ENCODE results near the gene ZDHHC8.

The ZDHHC8 gene

GRCh38 chr22:20096574-20097420, 34.8 kb upstream of the ZDHHC8 start:
- DNase-seq (ENCODE audit: low spot score) = no peak

GRCh38 chr22:20099099-20099711, 32.4 kb upstream of the ZDHHC8 start:
- DNase-seq (ENCODE audit: low spot score) = no peak

GRCh38 chr22:20101638-20102037, 30.0 kb upstream of the ZDHHC8 start:
- no peak for DNase-seq (ENCODE audit: low spot score)

- DNase-seq (ENCODE audit: low spot score) = no peak
Measured at GRCh38 chr22:20102203-20102780, 29.3 kb upstream of the ZDHHC8 start.

GRCh38 chr22:20105456-20106204, 26.0 kb upstream of the ZDHHC8 start:
- DNase-seq (ENCODE audit: low spot score) = no peak

- DNase-seq (ENCODE audit: low spot score) = no peak
Measured at GRCh38 chr22:20106205-20106848, 25.3 kb upstream of the ZDHHC8 start.

GRCh38 chr22:20106849-20107237, 24.8 kb upstream of the ZDHHC8 start:
- DNase-seq (ENCODE audit: low spot score) = no peak

- DNase-seq (ENCODE audit: low spot score) = no peak
Measured at GRCh38 chr22:20107471-20107901, 24.1 kb upstream of the ZDHHC8 start.

GRCh38 chr22:20107951-20108756, 23.4 kb upstream of the ZDHHC8 start:
- DNase-seq (ENCODE audit: low spot score) = no peak

GRCh38 chr22:20108757-20109230, 22.8 kb upstream of the ZDHHC8 start:
- DNase-seq (ENCODE audit: low spot score) = no peak

- no peak for DNase-seq (ENCODE audit: low spot score)
Measured at GRCh38 chr22:20109411-20110358, 21.9 kb upstream of the ZDHHC8 start.

GRCh38 chr22:20110359-20110985, 21.1 kb upstream of the ZDHHC8 start:
- no peak for DNase-seq (ENCODE audit: low spot score)

GRCh38 chr22:20111045-20111688, 20.4 kb upstream of the ZDHHC8 start:
- DNase-seq (ENCODE audit: low spot score) = peak; percentile 42

- DNase-seq (ENCODE audit: low spot score) = no peak
Measured at GRCh38 chr22:20111689-20112622, 19.6 kb upstream of the ZDHHC8 start.

GRCh38 chr22:20112623-20113511, 18.7 kb upstream of the ZDHHC8 start:
- no peak for DNase-seq (ENCODE audit: low spot score)

- DNase-seq (ENCODE audit: low spot score) = no peak
Measured at GRCh38 chr22:20113551-20114310, 17.9 kb upstream of the ZDHHC8 start.
